Parathyroid adenoma (tissue), 2 donors: Measurements from ENCODE around the gene FRAT1.

Experiments used
- H2AFZ ChIP-seq: fragments of 300-600 bp; sonication (generic); one replicate; pipeline ENCODE4 v1.7.0; 2017; ENCODE audit warnings: antibody characterized with exemption, mild to moderate bottlenecking
- H3K27ac ChIP-seq: fragments of 300-600 bp; sonication (generic); one replicate; pipeline ENCODE4 v1.7.0; 2017
- H3K27me3 ChIP-seq: fragments of 300-600 bp; sonication (generic); one replicate; pipeline ENCODE4 v1.7.0; 2017; ENCODE audit warnings: low read length; ENCODE audit not compliant: control insufficient read depth, insufficient read depth
- H3K36me3 ChIP-seq: fragments of 300-600 bp; sonication (generic); one replicate; pipeline ENCODE4 v1.7.0; 2017; ENCODE audit warnings: low read length; ENCODE audit not compliant: control insufficient read depth, insufficient read depth
- H3K4me1 ChIP-seq: fragments of 300-600 bp; sonication (generic); one replicate; pipeline ENCODE4 v1.7.0; 2017; ENCODE audit warnings: control low read depth
- H3K4me2 ChIP-seq: fragments of 300-600 bp; sonication (generic); one replicate; pipeline ENCODE4 v1.7.0; 2017; ENCODE audit warnings: low read length
- H3K4me3 ChIP-seq: fragments of 300-600 bp; sonication (generic); one replicate; pipeline ENCODE4 v1.7.0; 2017; ENCODE audit warnings: low read depth, low read length
- H3K79me2 ChIP-seq: fragments of 300-600 bp; sonication (generic); one replicate; pipeline ENCODE4 v1.7.0; 2017; ENCODE audit warnings: control low read depth
- H3K9ac ChIP-seq: fragments of 300-600 bp; sonication (generic); one replicate; pipeline ENCODE4 v1.7.0; 2017; ENCODE audit warnings: mild to moderate bottlenecking
- H3K9me3 ChIP-seq: fragments of 300-600 bp; sonication (generic); one replicate; pipeline ENCODE4 v1.7.0; 2017; ENCODE audit warnings: low read length; ENCODE audit not compliant: control insufficient read depth
- CTCF ChIP-seq: fragments of 300-600 bp; sonication (generic); IDR thresholded peaks from one replicate; pipeline ENCODE4 v1.7.0; 2017; ENCODE audit warnings: antibody characterized with exemption, mild to moderate bottlenecking
- donor health status: primary hyperparathyroidism.

The FRAT1 gene

GRCh38 chr10:97318772-97319651 lies at the start of gene FRAT1:
FRAT1 (plus strand) TSS chr10:97319271; CDS start chr10:97319454, 183 bp downstream.
- H3K36me3 ChIP-seq, result no peaks in the 10 kb centered on the region
- peaks cover 3% of the 10 kb centered on the region for H3K4me1 ChIP-seq
- H3K4me2 ChIP-seq, result peak within 1 kb of the TSS; percentile 98
- H2AFZ ChIP-seq, result peak within 1 kb of the TSS; percentile 99
- no peaks in the 10 kb centered on the region for H3K27me3 ChIP-seq
- H3K79me2 ChIP-seq, result no peaks in the 10 kb centered on the region
- TF ChIP-seq CTCF, result no peak
- peak within 1 kb of the TSS; percentile 97 for H3K27ac ChIP-seq
- H3K4me3 ChIP-seq, result peak within 1 kb of the TSS; percentile 83
- H3K9me3 ChIP-seq, result no peaks in the 10 kb centered on the region
- H3K9ac ChIP-seq, result peak within 1 kb of the TSS; percentile 64

- no peak for TF ChIP-seq CTCF
- Histone ChIP-seq H3K4me2 (no peak overlapping the region), H3K27me3 (no peaks in the 10 kb centered on the region), H3K79me2 (peaks cover 15% of the 10 kb centered on the region), H3K4me3 (no peak overlapping the region), H3K36me3 (no peaks in the 10 kb centered on the region), H3K9ac (no peak overlapping the region), H2AFZ (no peak overlapping the region), H3K4me1 (no peaks in the 10 kb centered on the region), H3K9me3 (no peaks in the 10 kb centered on the region), H3K27ac (no peak overlapping the region)
These were observed 48.4 kb upstream of the FRAT1 start for GRCh38 chr10:97270523-97271154.

- Histone ChIP-seq H3K27ac (no peak overlapping the region), H3K27me3 (no peaks in the 10 kb centered on the region), H3K36me3 (no peaks in the 10 kb centered on the region), H3K9me3 (no peaks in the 10 kb centered on the region), H2AFZ (no peak overlapping the region), H3K4me3 (no peak overlapping the region), H3K79me2 (peaks cover 9% of the 10 kb centered on the region), H3K4me1 (peaks cover 3% of the 10 kb centered on the region), H3K9ac (no peak overlapping the region), H3K4me2 (no peak overlapping the region)
- no peak for TF ChIP-seq CTCF
These were observed 45.4 kb upstream of the FRAT1 start for GRCh38 chr10:97273700-97274099.

- no peak for TF ChIP-seq CTCF
- Histone ChIP-seq H3K9me3 (no peaks in the 10 kb centered on the region), H3K4me3 (no peak overlapping the region), H3K27ac (no peak overlapping the region), H3K4me1 (peaks cover 3% of the 10 kb centered on the region), H3K4me2 (no peak overlapping the region), H3K36me3 (no peaks in the 10 kb centered on the region), H3K9ac (no peak overlapping the region), H3K79me2 (peaks cover 9% of the 10 kb centered on the region), H2AFZ (no peak overlapping the region), H3K27me3 (no peaks in the 10 kb centered on the region)
These were observed 44.2 kb upstream of the FRAT1 start for GRCh38 chr10:97274828-97275227.
